PC-3 (cell line): ENCODE results near the gene DRAM1. TPM values are rescaled to one million over a fixed set of nuclear protein-coding genes. Genes with fewer than 3 reads are reported as not detected.

Experiments used
- ATAC-seq: fragments of 200-7000 bp; cut with Tn5 transposase; 2 replicates; pipeline ENCODE4 v1.9.1; 2020; ENCODE audit warnings: mild to moderate bottlenecking, moderate library complexity
- BruUV-seq: library from RNA; stranded (reverse); fragments of 400-500 nt; replicated peaks from 2 replicates; lab custom pipeline; 2021; lab: Mats Ljungman, UMichigan
- CTCF ChIA-PET: fragments of 300-600 bp; sonication (Branson Sonifier 250); formaldehyde crosslinking; loops from one replicate; lab custom pipeline; 2022; ENCODE audit warnings: antibody characterized with exemption; lab: Charles Lee
- POLR2A ChIA-PET: fragments of 300-600 bp; sonication (Branson Sonifier 250); formaldehyde crosslinking; loops from one replicate; lab custom pipeline; 2022; ENCODE audit warnings: antibody characterized with exemption; ENCODE audit not compliant: unreplicated experiment; lab: Charles Lee
- DNase-seq: peaks from one replicate; pipeline ENCODE4 v3.0.0-alpha.2; 2015
- H2AFZ ChIP-seq: fragments of 300-600 bp; sonication (generic); 2 replicates; pipeline ENCODE4 v1.6.0; 2016; ENCODE audit warnings: antibody characterized with exemption, low read length
- H3F3A ChIP-seq: fragments of 300-600 bp; sonication (generic); one replicate; pipeline ENCODE4 v1.6.0; 2017; ENCODE audit warnings: antibody characterized with exemption, low read length, control low read depth, mild to moderate bottlenecking; ENCODE audit not compliant: unreplicated experiment
- H3K27ac ChIP-seq: fragments of 300-600 bp; sonication (generic); 2 replicates; pipeline ENCODE4 v1.5.1; 2016; ENCODE audit warnings: mild to moderate bottlenecking, low read length
- H3K27me3 ChIP-seq: fragments of 300-600 bp; sonication (generic); 2 replicates; pipeline ENCODE4 v1.6.1; 2016; ENCODE audit warnings: low read length, mixed read lengths
- H3K36me3 ChIP-seq: fragments of 300-600 bp; sonication (generic); 2 replicates; pipeline ENCODE4 v1.6.1; 2016; ENCODE audit warnings: low read depth, mixed run types, low read length, mixed read lengths
- H3K4me1 ChIP-seq: fragments of 300-600 bp; sonication (generic); 2 replicates; pipeline ENCODE4 v1.5.1; 2016; ENCODE audit warnings: low read length; ENCODE audit not compliant: insufficient read depth
- H3K4me2 ChIP-seq: fragments of 300-600 bp; sonication (generic); 2 replicates; pipeline ENCODE4 v1.6.0; 2016; ENCODE audit warnings: low read length
- H3K4me3 ChIP-seq: fragments of 300-600 bp; sonication (generic); 2 replicates; pipeline ENCODE4 v1.5.1; 2016; ENCODE audit warnings: mild to moderate bottlenecking, low read length, mixed read lengths
- H3K79me2 ChIP-seq: fragments of 300-600 bp; sonication (generic); 2 replicates; pipeline ENCODE4 v1.6.1; 2017; ENCODE audit warnings: low read length, mixed read lengths
- H3K9ac ChIP-seq: fragments of 300-600 bp; sonication (generic); 2 replicates; pipeline ENCODE4 v1.6.0; 2016; ENCODE audit warnings: mild to moderate bottlenecking, low read length
- H3K9me2 ChIP-seq: fragments of 300-600 bp; sonication (generic); replicated peaks from 2 replicates; pipeline ENCODE4 v1.6.1; 2016; ENCODE audit warnings: mixed run types, low read length, mixed read lengths
- H3K9me3 ChIP-seq: fragments of 300-600 bp; sonication (generic); 2 replicates; pipeline ENCODE4 v1.6.1; 2016; ENCODE audit warnings: low read length, mixed read lengths
- H4K20me1 ChIP-seq: fragments of 300-600 bp; sonication (generic); 2 replicates; pipeline ENCODE4 v1.6.1; 2016; ENCODE audit warnings: low read length, mixed read lengths
- CTCF ChIP-seq: fragments of 300-600 bp; sonication (generic); conservative IDR thresholded peaks from 2 replicates; pipeline ENCODE4 v1.5.1; 2017; ENCODE audit warnings: antibody characterized with exemption, low read depth, mild to moderate bottlenecking, low read length
- EZH2 ChIP-seq: fragments of 300-600 bp; sonication (generic); IDR thresholded peaks from one replicate; pipeline ENCODE4 v1.6.1; 2017; ENCODE audit warnings: antibody characterized with exemption, mild to moderate bottlenecking, low read length; ENCODE audit not compliant: unreplicated experiment
- EZH2phosphoT487 ChIP-seq: fragments of 300-600 bp; sonication (generic); IDR thresholded peaks from 2 replicates; pipeline ENCODE4 v1.6.1; 2018; ENCODE audit warnings: mild to moderate bottlenecking, antibody characterized with exemption, low read length, borderline replicate concordance
- intact Hi-C: fragments of 100-400 bp; cut with micrococcal nuclease; formaldehyde crosslinking; loops from 2 replicates; pipeline ENCODE4 v1.9.0; 2023
- total RNA-seq: library from RNA; depleted of rRNA; stranded (reverse); fragments of >200 nt; gene quantifications from 2 replicates; pipeline ENCODE4 v1.2.3, GENCODE V29; 2014

The DRAM1 gene
- total RNA-seq, 1 experiment from 2014 or later = 5.2 TPM

- ChIA-PET POLR2A (no interaction called here), CTCF (no interaction called here)
- H3K27ac ChIP-seq = no peak overlapping the region
- H4K20me1 ChIP-seq = no peaks in the 10 kb centered on the region
- TF ChIP-seq CTCF (no peak), EZH2phosphoT487 (no peak), EZH2 (no peak)
- no peaks in the 10 kb centered on the region for H3K36me3 ChIP-seq
- DNase-seq = no peak
- ATAC-seq = no peak
- H3K4me2 ChIP-seq = no peak overlapping the region
- H3K4me3 ChIP-seq = no peak overlapping the region
- H2AFZ ChIP-seq = no peak overlapping the region
- intact Hi-C loops = no loop called here
- H3K4me1 ChIP-seq = no peaks in the 10 kb centered on the region
- peaks cover 33% of the 10 kb centered on the region; the same call in 1 of the 2 replicates for H3K27me3 ChIP-seq
- no peaks in the 10 kb centered on the region for H3K79me2 ChIP-seq
- H3K9ac ChIP-seq = no peak overlapping the region
- BruUV-seq = no TSS peak
- no peaks in the 10 kb centered on the region for H3K9me3 ChIP-seq
- no peaks in the 10 kb centered on the region for H3K9me2 ChIP-seq
- no peaks in the 10 kb centered on the region for H3F3A ChIP-seq
Observed at GRCh38 chr12:101933866-101934514, 56.6 kb downstream of the DRAM1 start.

- Histone ChIP-seq H3K9me2 (no peaks in the 10 kb centered on the region), H3K4me3 (no peak overlapping the region), H2AFZ (no peak overlapping the region), H3F3A (no peaks in the 10 kb centered on the region), H3K9me3 (no peaks in the 10 kb centered on the region), H3K4me1 (no peaks in the 10 kb centered on the region), H3K9ac (no peak overlapping the region), H3K36me3 (no peaks in the 10 kb centered on the region), H4K20me1 (no peaks in the 10 kb centered on the region), H3K79me2 (no peaks in the 10 kb centered on the region), H3K27ac (no peak overlapping the region), H3K4me2 (0 out of 2 replicates have a peak overlapping the region, but pooled peaks have one; percentile 9), H3K27me3 (peaks cover 35% of the 10 kb centered on the region)
- ATAC-seq = peak; percentile 42
- no TSS peak for BruUV-seq
- no peak for TF ChIP-seq CTCF
- no peak for TF ChIP-seq EZH2phosphoT487
- TF ChIP-seq EZH2 = no peak
- intact Hi-C loops = no loop called here
- POLR2A ChIA-PET = no interaction called here
- CTCF ChIA-PET = interaction anchor here (0.6 kb wide), 2 partner anchors 41 to 1611 kb away, joined by 3 read pairs; no protein-coding TSS in a partner anchor
- peak; percentile 37 for DNase-seq
Observed at GRCh38 chr12:101935890-101936746, 58.7 kb downstream of the DRAM1 start.
